Forelimb muscle (tissue), 1 donor: Measurements from ENCODE around the gene NKX6-1. TPM values are rescaled to one million over a fixed set of nuclear protein-coding genes. Genes with fewer than 3 reads are reported as not detected.
A peak's percentile ranks its signal among the peaks of the same experiment; 100 is the strongest.

Experiments used
- DNase-seq: peaks from one replicate; pipeline ENCODE4 v3.0.0-alpha.2; 2013; ENCODE audit warnings: low read depth
- polyA plus RNA-seq: library from polyadenylated mRNA; unstranded; fragments of 120-200 nt; gene quantifications from one replicate; pipeline ENCODE4 v1.2.1, GENCODE V29; 2013; ENCODE audit not compliant: insufficient read length

The NKX6-1 gene
- polyA plus RNA-seq, 1 donor = not detected

DNA sequence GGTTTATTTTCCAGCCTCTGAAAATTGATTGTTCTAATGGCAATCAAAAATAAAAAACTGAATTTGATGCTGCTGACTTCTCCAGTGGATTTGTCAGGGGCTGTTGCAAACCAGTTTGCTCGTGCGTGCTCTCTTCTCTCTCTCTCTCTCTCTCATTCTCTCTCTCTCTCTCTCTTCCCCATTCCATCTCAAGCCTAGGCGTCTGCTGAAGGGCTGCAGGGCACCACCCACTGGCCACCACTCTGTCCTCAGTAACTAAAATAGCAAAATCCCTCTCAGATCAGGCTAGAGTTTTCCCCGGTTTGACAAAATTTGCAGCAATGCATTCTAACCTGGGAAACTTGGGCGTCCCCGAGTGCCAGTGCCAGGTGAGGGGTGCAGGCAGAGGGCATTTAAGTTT lies 19.4 kb downstream of the NKX6-1 start:
- no peak for DNase-seq

DNA sequence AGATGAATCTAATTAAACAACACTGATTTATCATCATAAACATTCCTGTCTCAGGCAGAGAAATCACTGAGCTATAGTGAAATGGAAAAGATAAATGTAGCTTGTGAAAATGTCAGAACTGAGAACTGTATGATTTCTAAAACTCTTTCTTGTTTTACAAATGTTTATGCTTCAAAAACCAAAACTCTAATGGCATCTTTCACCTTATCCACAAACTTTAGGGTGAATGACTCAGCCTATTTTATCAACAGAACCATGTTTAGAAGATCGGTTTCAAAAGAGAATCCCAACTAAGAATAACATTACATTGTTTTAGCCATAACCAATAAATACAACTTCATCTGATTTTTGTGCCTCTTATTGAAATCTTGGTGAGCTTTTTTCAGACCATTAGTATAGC lies 21.4 kb downstream of the NKX6-1 start:
- no peak for DNase-seq

DNA sequence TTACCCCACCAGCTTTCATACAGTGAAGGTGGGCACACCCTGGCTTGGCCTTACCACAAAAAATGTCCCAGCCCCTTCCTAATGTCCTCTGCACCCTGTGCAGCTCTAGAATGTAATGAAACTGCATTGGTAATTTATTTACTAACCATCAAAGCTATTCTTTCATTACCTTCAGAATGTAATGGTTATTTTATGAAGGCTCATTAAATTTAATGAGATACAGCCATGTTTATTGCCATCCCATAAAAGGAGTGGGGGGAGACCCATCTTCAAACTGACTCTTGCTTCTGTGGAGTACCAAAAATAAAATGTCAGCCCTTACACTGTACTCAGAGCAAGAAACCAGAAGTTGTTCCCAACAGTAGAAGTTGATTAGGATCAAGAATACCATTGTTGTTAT lies 25.0 kb downstream of the NKX6-1 start:
- no peak for DNase-seq

DNA sequence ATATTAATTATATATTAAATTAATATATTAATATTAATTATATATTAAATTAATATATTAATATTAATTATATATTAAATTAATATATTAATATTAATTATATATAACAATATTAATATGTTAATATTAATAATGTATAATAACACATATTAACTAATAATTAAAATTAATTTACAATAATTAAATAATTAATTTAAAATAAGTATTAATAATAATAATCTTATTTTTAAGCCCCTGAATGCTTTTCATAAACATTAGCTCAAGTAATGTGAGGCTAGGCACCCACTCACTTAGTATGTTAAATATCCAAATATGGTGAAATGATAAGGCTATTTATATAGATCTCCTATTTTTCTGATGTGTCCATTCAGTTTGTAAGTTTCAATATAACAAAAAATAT lies 26.9 kb downstream of the NKX6-1 start:
- no peak for DNase-seq

DNA sequence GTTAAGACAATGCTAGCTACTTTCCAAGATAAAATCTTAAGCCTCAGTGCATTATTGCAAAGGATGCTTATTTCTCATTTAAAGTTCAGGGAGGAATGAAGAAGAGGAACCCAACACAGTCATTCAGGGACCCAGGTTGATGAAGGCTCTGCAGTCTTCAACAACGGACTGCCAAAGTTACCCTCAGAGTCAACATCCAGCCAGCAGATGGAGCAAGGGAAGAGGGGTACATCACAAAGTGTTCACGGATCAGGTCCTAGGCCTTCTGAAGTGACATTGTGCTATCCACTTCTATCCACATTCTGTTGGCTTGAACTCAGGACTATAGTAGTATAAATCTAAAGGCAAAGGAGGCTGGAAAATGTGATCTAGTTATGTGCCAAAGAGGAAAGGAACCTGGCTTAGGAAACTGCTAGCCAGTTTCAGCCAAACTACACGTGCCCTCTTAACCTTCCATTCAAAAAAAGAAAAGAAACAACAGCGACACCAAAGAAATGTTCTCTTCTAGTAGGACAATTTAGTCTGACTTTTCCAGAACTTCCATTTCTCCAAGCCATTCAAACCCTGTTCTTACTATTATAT lies 28.8 kb downstream of the NKX6-1 start:
- DNase-seq = no peak

DNA sequence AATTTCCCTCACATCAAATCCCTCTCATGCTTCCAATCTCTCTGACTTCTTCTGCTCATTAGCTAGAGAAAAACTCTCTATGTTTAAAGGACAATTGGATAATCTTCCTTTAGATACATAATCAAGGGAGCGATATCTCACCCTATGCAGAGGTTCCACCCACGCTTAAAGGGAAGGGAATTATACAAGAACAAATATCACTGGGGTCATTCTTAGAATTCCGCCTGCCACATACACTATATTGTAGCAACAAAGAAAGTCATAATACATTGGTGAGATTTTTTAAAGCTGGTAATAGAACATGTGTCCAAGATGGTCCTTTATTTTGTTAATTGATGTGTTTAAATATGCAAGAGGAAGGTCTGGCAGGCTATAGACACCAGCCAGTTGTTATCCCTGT lies 31.5 kb downstream of the NKX6-1 start:
- no peak for DNase-seq

DNA sequence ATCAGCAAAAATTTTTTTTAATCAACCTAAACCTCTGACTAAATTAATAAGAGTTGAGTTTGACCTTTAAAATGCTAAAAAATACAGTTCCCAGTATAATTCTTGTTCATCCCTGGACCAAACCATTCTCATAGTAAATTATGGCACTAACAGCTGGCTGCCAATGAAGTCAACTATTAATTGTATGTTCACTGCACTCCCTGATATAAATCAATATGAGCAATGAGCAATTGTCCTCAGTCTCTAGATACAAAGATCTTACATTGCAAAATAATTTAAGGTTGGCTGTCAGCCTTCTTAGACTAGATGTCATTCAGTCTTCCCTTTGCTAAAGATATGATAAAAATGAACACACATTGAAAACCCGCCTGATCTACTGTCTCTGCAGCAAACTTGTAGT lies 39.3 kb downstream of the NKX6-1 start:
- DNase-seq = no peak

DNA sequence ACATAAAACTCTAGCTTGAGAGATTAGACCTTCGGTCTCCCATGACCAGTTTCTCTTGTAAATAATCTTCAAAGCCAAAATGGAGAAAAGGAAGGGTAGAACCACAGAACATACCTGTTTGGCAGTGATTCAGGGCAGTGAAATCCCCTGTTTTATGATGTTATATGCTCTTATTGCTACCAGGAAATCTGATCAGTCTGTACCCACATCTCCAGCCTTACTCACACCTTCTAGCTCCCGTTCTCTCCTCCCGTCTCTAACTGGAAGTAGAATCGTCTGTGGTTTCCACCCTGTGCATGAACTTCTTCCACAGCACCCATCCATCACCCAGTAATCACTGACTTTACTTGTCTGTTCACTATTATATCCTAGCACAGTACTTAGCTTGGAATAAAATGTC lies 42.9 kb downstream of the NKX6-1 start:
- no peak for DNase-seq

DNA sequence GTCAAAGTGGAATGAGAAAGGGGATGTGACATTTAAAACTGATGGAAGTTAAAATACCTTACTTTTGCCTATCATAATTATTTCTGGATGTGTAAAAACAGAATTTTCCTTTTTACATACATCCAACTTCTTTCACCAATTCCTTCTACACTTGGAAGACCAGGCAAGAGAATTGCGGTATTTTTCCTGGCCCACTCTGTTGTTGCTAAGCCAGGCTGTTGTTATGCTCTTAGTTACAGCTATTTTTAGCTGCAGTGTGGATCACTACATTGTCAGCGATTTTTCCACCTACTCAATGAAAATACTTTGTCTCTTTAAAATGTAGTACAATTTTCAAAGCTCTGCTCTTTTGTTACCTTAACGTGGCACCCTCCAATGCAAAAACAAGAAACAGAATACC lies 43.4 kb downstream of the NKX6-1 start:
- DNase-seq = peak; percentile 17

DNA sequence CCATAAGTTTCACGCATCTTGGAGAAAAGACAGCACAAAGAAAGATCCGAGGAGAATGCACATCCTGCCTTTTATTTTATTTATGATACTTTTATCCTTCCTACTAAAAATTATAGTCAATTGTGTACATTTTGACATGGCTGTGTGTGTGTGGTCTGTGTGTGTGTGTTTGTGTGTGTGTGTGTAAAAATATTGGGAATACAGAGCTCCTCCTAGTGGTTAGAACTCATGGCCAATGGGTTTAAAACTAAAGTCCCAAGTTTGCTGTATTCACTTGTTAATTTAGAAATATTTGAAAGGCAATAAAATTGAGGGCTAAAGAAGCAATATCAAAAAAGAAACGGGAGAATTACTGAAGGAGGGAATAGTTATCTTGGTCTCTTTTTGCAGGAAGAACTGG lies 47.5 kb downstream of the NKX6-1 start:
- no peak for DNase-seq

DNA sequence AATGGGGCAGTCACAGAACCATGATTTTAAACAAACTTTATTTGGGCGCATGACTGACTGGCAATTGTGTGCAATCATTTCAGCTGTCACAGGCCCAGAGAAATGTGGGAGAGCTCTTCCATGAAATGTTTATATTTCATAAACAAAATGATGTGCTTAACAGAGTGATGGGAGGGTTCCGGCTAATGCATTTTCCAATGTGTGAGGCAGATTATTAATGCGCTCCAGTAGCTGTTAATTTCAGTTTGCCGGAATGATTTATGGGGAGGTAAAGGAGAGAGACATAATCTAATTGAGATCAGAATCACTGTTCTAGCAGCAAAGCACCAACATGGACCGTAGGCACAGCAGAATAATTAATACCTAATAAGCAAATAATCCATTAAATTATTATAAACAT lies 55.6 kb downstream of the NKX6-1 start:
- no peak for DNase-seq

DNA sequence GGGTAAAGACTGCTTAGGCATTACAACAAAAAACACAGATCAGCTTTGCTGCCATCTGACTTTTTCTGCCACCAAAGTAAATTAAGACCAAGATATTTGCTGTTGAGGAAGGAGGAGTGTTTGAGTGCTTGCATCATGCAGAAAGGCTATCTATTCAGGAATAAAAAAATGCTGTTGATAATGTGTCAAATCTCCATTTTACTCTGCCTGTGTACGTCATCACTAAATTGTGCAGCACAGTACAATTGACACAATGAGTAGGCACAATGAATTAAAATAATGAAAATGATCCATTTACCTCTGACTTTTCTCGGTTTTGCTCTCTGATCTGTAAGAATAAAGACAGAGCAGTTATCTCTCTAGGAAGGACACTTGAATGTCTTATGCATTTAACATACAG lies 56.3 kb downstream of the NKX6-1 start:
- no peak for DNase-seq

Other genes starting within 250 kb of the NKX6-1 start
- gene CDS1, start 83.8 kb upstream of the NKX6-1 start, polyA plus RNA-seq = 0.28 TPM